ENCODE data around the gene RBBP9.
A peak's percentile ranks its signal among the peaks of the same experiment; 100 is the strongest.
"Not testable (repeated sequence)": the region's sequence is repeated elsewhere in the genome, so short reads cannot be mapped to it uniquely, and the experiment has no call there.

The RBBP9 gene

DNA sequence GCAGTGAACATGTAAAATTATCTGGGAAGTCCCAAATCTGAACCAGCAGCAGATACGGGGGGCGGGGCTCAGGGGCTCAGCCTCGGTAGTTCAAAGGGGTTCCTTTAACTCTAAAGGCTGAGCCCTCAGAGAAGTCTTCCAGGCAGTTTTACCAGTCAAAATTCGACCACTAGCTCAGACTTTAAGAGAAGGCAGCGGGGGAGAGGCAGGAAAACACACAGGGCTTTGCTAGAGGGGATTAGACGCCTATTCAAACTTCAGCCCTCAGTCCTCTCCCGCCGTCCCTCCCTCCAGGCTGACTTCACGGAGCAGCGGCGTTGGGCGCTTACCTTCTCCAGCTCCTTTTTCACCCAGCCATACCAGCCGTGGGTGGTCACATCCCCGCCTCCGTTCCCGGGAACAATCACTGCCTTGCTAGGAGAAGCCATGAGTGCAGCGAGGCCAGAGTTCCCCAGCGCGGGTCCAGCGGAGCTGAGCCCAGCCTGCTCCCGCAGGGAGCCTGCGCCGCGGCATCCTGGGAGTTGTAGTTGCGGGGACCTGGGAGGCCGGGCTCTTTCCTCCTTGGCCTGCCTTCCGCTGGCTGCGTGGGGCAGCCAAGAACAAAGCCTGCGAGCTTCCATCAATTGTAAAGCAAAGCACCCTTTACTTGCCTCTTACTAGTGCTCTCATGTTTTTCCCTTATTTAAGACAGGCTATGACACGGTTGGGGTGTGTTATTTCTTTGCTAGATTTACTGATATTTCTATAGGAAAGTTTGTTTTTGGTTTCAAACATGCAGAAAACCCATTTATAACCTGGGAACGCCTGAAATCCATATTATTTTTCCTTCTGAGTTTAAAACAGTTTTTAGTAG, at the start of gene RBBP9:
Gene RBBP9, minus strand, starts transcription at position 486 of the 853 bp plus-strand sequence. Its CDS starts 58 bp downstream, at position 428.
- DNase-seq = peak; percentile 76

DNA sequence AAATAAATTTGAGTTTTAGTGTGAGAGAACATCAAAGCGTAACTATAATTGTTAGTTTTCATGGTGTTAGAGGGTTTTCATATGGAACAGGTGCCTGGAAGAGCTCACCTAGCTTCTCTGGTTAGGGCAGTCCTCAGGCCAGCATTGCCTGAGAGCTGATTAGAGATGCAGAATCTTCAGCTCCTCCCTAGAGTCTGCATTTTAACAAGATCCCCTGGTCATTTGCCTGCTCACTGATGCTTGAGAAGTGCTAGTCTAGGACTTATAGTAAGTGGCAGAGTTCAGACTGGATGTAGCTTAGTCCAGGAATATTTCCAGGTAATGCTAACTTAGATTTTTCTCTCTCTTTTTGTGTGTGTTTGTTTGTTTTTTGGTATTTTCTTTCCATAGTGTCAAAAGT, 48.5 kb upstream of the RBBP9 start:
- DNase-seq = no peak

DNA sequence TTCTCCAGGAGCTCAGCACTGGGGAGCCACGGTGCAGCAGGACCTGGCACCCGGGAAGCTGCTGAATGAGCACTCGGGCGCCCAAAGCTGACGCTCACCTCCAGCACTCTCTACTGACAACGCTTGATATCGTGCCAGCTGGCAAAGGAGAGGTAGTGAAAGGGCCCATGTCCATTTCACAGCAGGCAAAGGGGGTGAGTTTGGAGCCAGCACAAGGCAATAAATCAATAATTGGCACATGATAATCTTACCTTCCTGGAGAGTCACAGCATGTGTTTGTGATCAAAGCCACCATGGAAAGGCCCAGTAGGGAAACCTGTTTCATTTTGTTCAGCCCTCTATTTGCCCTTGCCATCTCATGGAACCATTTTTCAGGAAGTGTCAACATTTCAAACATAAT, 46.9 kb upstream of the RBBP9 start:
- DNase-seq = no peak

GRCh38 chr20:18543216-18543615, 46.2 kb upstream of the RBBP9 start:
- no peak for DNase-seq

GRCh38 chr20:18541741-18542140, 44.7 kb upstream of the RBBP9 start:
- no peak for DNase-seq

DNA sequence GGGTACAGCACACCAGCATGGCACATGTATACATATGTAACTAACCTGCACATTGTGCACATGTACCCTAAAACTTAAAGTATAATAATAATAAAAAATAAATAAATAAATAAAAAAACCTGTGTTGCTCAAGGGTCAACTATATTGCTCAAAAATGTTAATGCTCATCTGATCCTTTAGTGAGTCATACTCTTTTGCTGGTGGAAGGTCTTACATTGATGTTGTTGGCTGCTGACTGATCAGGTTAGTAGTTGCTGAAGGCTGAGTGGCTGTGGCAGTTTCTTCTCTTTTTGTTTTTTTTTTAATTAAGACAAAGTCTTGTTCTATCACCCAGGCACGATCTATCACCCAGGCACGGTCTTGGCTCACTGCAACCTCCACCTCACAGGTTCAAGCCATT, 40.6 kb upstream of the RBBP9 start:
- no peak for DNase-seq

- DNase-seq = no peak
These were observed 37.1 kb upstream of the RBBP9 start for GRCh38 chr20:18533978-18534644.

DNA sequence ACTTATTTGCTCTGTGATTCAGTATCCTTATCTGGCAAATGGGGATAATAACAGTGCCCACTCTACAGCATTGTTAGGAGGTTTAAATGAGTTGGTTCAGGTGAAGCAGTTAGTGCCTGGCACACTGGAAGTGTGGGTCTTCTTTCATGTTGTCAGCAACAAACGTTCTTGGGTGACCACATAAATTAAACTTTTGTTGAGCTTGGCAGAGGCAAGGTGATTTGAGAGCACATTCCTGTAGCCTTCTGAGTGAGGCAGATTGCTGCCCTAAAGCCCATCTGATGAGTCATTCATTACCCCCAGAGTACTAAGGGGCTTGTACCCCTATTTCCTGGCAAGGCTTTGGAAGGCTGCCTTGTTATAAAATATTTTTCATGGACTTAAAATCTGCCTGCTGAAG, 36.5 kb upstream of the RBBP9 start:
- DNase-seq = no peak

- DNase-seq = no peak
These were observed 35.6 kb upstream of the RBBP9 start for GRCh38 chr20:18532626-18533025.

GRCh38 chr20:18529041-18529440, 32.0 kb upstream of the RBBP9 start:
- no peak for DNase-seq

DNA sequence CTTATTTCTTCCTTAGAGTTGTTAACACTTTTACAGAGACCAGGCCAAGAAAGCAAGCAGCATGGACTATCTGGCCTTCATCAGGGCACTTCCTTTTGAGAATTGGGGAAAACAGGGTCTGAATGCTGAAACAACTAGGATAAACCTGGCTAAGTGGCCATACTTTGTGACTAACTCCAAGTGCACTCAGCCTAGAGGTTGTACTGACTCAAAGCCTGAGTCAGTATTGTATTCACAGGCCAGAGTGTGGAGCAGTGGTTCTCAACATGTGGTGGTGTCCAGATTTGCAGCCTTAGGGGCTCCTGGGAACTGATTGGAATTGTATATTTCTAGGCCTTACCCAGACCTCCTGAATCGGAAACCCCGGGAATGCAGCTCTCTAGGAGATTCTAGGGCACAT, 30.8 kb upstream of the RBBP9 start:
- no peak for DNase-seq

DNA sequence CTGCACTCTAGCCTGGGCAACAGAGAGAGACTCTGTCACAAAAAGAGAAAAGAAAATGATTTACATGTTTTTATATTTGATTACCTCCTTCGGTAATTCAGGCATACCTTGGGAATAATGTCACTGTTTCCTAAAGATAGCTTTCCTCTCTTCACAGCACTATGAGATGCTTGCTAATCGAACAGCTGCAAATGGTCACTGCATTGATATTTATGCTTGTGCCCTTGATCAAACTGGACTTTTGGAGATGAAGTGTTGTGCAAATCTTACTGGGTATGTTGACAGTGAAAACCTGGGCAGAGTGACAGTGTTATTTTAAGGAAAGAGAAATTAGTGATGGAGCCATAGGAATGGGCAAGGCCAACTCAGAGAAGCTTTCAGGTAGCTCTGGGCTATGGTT, 30.3 kb upstream of the RBBP9 start:
- DNase-seq = no peak

DNA sequence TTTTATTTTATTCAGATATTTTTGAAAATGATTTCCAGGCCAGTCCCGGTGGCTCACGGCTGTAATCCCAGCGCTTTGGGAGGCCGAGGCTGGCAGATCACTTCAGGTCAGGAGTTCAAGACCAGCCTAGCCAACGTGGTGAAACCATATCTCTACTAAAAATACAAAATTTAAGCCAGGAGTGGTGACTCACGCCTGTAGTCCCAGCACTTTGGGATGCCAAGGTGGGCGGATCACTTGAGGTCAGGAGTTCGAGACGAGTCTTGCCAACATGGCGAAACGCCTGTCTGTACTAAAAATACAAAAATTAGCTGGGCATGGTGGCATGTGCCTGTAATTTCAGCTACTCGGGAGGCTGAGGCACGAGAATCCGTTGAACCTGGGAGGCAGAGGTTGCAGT, 29.7 kb upstream of the RBBP9 start:
- not testable (repeated sequence) for DNase-seq

- DNase-seq = no peak
These were observed 27.6 kb upstream of the RBBP9 start for GRCh38 chr20:18524646-18525045.

DNA sequence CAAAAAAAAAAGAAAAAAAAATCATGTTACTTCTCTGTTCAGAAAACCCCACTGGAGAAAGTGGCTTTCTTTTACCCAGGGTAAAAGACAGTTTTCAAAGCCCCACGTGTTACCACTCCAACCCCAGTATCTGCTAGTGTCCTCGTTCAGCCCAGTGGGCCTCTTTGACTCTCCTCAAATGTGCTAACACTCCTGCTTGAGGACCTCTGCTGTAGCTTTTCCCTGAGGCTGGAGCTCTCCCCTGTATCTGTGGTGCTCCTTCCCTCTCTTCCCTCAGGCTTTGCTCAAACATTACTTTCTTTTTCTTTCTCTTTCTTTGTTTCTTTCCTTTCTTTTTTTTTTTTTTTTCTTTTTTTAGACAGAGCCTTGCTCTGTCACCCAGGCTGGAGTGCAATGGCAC, 26.0 kb upstream of the RBBP9 start:
- DNase-seq = no peak

DNA sequence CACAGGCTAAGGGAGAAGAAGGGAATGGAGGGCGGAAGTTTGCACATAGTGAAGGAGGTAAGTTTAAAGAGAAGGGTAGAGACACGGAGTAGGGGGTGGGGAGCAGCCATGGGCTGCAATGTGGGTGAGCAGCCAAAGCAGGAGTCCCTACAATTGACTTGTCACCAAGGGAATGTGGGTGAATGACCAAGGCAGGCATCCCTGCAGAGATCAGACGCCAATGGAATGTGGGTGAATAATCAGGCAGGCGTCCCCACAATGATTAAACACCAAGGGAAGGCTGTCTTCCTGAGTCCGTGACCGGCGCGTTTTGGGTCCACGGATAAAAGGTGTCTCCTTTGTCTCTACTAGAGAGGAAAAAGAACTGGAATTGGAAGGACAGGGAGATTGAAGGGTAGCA, 25.0 kb upstream of the RBBP9 start:
- DNase-seq = not testable (repeated sequence)

- no peak for DNase-seq
These were observed 18.9 kb upstream of the RBBP9 start for GRCh38 chr20:18515973-18516372.

- DNase-seq = no peak
These were observed 17.1 kb upstream of the RBBP9 start for GRCh38 chr20:18514127-18514526.

GRCh38 chr20:18513208-18513607, 16.2 kb upstream of the RBBP9 start:
- no peak for DNase-seq

GRCh38 chr20:18511571-18511970, 14.5 kb upstream of the RBBP9 start:
- no peak for DNase-seq

DNA sequence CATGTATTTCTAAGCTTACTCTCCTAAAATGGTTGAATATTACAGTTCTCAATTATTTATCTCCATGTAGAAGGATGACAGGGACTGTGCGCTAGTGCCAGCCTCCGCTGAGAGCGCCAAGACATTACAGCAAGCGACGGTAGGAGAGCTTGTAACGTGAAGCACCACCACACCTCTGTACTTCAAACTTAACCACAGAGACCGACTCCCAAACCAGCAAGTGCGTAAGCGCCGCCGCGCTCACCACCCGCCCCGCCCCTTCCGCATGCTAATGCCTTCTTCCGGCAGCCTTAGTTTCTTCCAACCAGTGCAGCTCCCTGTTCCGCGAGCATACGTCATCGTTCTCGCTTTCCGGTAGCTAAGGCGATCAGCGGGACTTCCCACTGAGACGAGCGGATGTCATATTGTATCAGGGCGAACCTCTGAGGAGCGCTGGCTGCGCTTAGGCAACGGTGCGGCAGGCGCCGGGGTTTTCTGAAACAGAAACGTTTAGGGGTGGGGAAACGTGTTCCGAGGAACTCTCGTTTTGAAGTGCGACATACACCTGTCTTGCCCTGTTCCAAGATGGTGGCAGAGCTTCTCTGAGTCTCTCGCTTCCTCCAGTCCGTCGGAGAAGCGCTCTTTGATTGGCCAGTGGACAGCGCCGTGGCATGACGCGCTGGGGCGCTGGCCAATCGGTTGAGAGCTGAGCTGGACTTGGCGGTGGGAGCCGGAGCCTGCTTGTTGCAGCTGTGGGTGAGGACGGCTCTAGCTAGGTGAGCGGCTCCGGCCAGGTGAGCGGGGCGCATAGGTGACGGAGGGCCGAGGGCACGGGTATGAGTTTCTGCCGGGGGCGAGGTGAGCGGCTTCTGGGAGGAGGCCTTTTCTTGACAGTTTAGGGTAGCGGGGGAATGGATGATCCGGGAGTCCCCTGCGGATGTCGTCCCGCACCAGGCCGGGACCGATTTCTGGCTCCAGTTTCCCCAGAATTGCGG, 10.5 kb upstream of the RBBP9 start, which contains the start of gene SEC23B:
Gene SEC23B, plus strand, starts transcription at position 723 of the 974 bp plus-strand sequence. CDS start 2,896 bp downstream, outside the sequence.
- DNase-seq = peak; percentile 98

DNA sequence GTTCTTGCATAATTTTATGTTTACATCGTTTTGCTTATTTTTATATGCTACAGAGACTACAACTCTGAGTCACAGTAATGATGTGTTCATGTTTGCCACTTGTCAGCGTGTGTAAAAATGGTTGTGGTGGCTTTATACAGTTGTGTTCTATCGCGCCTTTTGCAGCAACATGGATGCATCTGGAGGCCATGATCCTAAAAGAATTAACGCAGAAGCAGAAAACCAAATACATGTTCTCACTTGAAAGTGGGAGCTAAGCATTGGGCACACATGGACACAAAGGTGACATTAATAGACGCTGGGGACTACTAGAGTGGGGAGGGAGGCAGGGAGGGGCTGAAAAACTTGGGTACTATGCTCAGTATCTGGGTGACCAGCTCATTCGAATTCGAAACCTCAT, 9.7 kb upstream of the RBBP9 start:
- no peak for DNase-seq

DNA sequence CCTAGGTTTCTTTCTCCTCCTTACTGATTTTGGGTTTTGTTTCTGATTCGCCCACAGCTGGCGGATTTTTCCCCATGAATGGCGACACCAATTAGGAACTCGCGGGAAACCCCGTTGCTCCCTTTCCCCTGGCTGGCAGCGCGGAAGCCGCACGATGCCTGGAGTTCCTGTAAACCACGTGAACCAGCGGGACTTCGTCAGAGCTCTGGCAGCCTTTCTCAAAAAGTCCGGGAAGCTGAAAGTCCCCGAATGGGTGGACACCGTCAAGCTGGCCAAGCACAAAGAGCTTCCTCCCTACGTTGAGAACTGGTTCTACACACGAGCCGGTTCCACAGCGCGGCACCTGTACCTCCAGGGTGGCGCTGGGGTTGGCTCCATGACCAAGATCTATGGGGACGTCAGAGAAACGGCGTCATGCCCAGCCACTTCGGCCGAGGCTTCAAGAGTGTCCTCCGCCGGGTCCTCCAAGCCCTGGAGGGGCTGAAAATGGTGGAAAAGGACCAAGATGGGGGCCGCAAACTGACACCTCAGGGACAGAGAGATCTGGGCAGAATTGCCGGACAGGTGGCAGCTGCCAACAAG, 7.5 kb upstream of the RBBP9 start:
- no peak for DNase-seq
